ENCODE measurements around the gene SLC6A9.

The SLC6A9 gene

GRCh38 chr1:43982808-43983207, 48.5 kb downstream of the SLC6A9 start:
- no peak for TF ChIP-seq CTCF (IDR thresholded peaks at IDR 0.05; ENCODE audit: low read depth, low read length)
- no peak for TF ChIP-seq MAX (IDR thresholded peaks at IDR 0.05; ENCODE audit: low read depth, low read length)
- TF ChIP-seq POLR2A (IDR thresholded peaks at IDR 0.05; ENCODE audit: extremely low read depth, insufficient read length) = no peak
- no peak for TF ChIP-seq MYC (IDR thresholded peaks at IDR 0.05; ENCODE audit: low read depth, low read length)
- H3K4me3 ChIP-seq (ENCODE audit: low read depth, low read length) = no peak overlapping the region
- DNase-seq (ENCODE audit: low read depth) = peak; percentile 21

GRCh38 chr1:43982241-43982640, 49.0 kb downstream of the SLC6A9 start:
- no peak for TF ChIP-seq MAX (IDR thresholded peaks at IDR 0.05; ENCODE audit: low read depth, low read length)
- no peak for TF ChIP-seq CTCF (IDR thresholded peaks at IDR 0.05; ENCODE audit: low read depth, low read length)
- no peak for TF ChIP-seq MYC (IDR thresholded peaks at IDR 0.05; ENCODE audit: low read depth, low read length)
- no peak for TF ChIP-seq POLR2A (IDR thresholded peaks at IDR 0.05; ENCODE audit: extremely low read depth, insufficient read length)
- no peak overlapping the region for H3K4me3 ChIP-seq (ENCODE audit: low read depth, low read length)
- DNase-seq (ENCODE audit: low read depth) = no peak

- TF ChIP-seq MYC (IDR thresholded peaks at IDR 0.05; ENCODE audit: low read depth, low read length) = no peak
- TF ChIP-seq POLR2A (IDR thresholded peaks at IDR 0.05; ENCODE audit: extremely low read depth, insufficient read length) = no peak
- TF ChIP-seq MAX (IDR thresholded peaks at IDR 0.05; ENCODE audit: low read depth, low read length) = no peak
- no peak for TF ChIP-seq CTCF (IDR thresholded peaks at IDR 0.05; ENCODE audit: low read depth, low read length)
- H3K4me3 ChIP-seq (ENCODE audit: low read depth, low read length) = no peak overlapping the region
- no peak for DNase-seq (ENCODE audit: low read depth)
Measured at GRCh38 chr1:43981636-43982035, 49.6 kb downstream of the SLC6A9 start.

- TF ChIP-seq MAX (IDR thresholded peaks at IDR 0.05; ENCODE audit: low read depth, low read length) (no peak), CTCF (IDR thresholded peaks at IDR 0.05; ENCODE audit: low read depth, low read length) (no peak), POLR2A (IDR thresholded peaks at IDR 0.05; ENCODE audit: extremely low read depth, insufficient read length) (no peak), MYC (IDR thresholded peaks at IDR 0.05; ENCODE audit: low read depth, low read length) (no peak)
- no peak for DNase-seq (ENCODE audit: low read depth)
- H3K4me3 ChIP-seq (ENCODE audit: low read depth, low read length) = no peak overlapping the region
Measured at GRCh38 chr1:43981135-43981491, 50.1 kb downstream of the SLC6A9 start.

GRCh38 chr1:43980255-43981134, 50.8 kb downstream of the SLC6A9 start:
- peak; percentile 25 for DNase-seq (ENCODE audit: low read depth)
- TF ChIP-seq POLR2A (IDR thresholded peaks at IDR 0.05; ENCODE audit: extremely low read depth, insufficient read length) = no peak
- TF ChIP-seq MYC (IDR thresholded peaks at IDR 0.05; ENCODE audit: low read depth, low read length) = no peak
- TF ChIP-seq CTCF (IDR thresholded peaks at IDR 0.05; ENCODE audit: low read depth, low read length) = no peak
- no peak for TF ChIP-seq MAX (IDR thresholded peaks at IDR 0.05; ENCODE audit: low read depth, low read length)
- peak overlapping the region; percentile 67 for H3K4me3 ChIP-seq (ENCODE audit: low read depth, low read length)

All from NB4 (cell line).